ENCODE data around the gene PAX2. TPM values are rescaled to one million over a fixed set of nuclear protein-coding genes. Genes with fewer than 3 reads are reported as not detected.

The PAX2 gene
- total RNA-seq, 1 experiment from 2014 or later, result not detected

DNA sequence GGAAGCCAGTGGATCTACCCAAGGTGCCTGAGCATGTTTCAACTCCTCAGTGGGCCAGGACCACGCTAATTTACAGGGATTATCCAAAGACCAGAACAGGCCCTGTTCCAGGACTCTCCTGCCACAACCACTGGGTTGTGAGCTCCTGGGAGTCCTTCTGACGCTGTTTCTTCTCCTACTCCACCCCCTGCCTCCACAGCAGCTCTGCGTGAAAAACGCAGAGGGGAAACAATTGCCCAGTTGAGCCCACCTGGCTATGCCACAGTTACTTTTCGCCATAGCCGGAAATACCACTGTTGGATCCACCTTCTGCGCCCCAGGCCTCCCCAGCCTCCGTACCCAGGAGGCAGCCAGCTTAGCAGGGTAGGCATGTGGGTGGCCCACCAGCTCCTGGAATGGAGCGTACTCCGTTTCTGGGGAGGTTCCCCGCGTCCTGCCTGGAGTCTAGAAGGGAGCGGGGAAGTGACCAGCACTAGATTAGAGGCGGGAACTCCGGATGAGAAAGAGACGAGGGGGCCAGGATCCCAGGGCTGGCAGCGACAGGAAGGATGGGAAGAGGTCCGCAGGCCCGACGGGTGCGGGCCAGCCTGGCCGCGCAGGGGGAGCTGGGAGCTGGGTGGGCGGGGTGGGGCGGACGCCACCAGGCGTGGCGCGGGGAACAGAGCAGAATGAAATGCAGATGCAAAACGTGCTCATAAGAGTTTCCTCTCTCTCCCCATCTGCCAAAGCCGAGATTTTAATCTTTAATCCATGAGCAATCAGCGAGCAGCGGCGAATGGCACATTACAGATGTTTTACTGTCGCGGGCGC lies 32.1 kb upstream of the PAX2 start:
- Mint-ChIP-seq H3K4me3 (peak overlapping the region; percentile 59 to 79), H3K27me3 (ENCODE audit: low read depth) (peaks cover 100% of the 10 kb centered on the region), H3K27ac (no peak overlapping the region), H3K9me3 (peaks cover 3 to 4% of the 10 kb centered on the region in 2 experiments; a peak in 3 of 5 replicates), H3K4me1 (peaks cover 10 to 26% of the 10 kb centered on the region in 2 experiments), H3K36me3 (ENCODE audit: insufficient read depth in 1 of 3, low read depth in 3 of 3) (no peaks in the 10 kb centered on the region)
- Histone ChIP-seq H2BK120ac (ENCODE audit: low read depth, low read length, poor library complexity, severe bottlenecking) (no peak overlapping the region), H4K91ac (ENCODE audit: insufficient read length, low read depth, low read length) (no peak overlapping the region), H2BK5ac (ENCODE audit: insufficient read length, low read length) (no peak overlapping the region), H2BK20ac (ENCODE audit: low read depth, low read length, poor library complexity, severe bottlenecking) (no peak overlapping the region), H3K4ac (ENCODE audit: low read depth, low read length) (no peak overlapping the region), H2BK12ac (ENCODE audit: insufficient read length, low read depth, low read length) (no peak overlapping the region), H3K23me2 (ENCODE audit: insufficient read length, low read depth, low read length, poor library complexity, severe bottlenecking) (peaks cover 14% of the 10 kb centered on the region), H3K79me2 (ENCODE audit: insufficient read depth, low read length) (no peaks in the 10 kb centered on the region), H4K5ac (ENCODE audit: insufficient read length, low read depth, low read length) (no peak overlapping the region), H3K4me2 (ENCODE audit: insufficient read depth, insufficient read length, low read length) (peak overlapping the region; percentile 70), H3K27me3 (ENCODE audit: insufficient read depth, low read length) (peaks cover 72% of the 10 kb centered on the region), H3K23ac (ENCODE audit: insufficient read length, low read depth, low read length) (no peak overlapping the region), H3K14ac (ENCODE audit: insufficient read depth, low read length) (no peak overlapping the region), H3K18ac (ENCODE audit: insufficient read length, low read depth, low read length) (no peak overlapping the region), H3K79me1 (ENCODE audit: insufficient read depth, low read depth, low read length, poor library complexity, severe bottlenecking) (no peaks in the 10 kb centered on the region), H3K56ac (ENCODE audit: insufficient read length, low read depth, low read length) (no peak overlapping the region), H2AK5ac (ENCODE audit: insufficient read length, low read length) (no peak overlapping the region), H4K8ac (replicated peaks; ENCODE audit: insufficient read length, low read depth, low read length) (no peak overlapping the region), H3K27ac (ENCODE audit: insufficient read length, low read depth, low read length) (no peak overlapping the region), H3K4me1 (ENCODE audit: insufficient read depth, low read length) (no peaks in the 10 kb centered on the region), H2AFZ (ENCODE audit: low read length) (no peak overlapping the region), H3K9me3 (ENCODE audit: control insufficient read depth, low read depth, low read length) (no peaks in the 10 kb centered on the region), H4K20me1 (ENCODE audit: control insufficient read depth, insufficient read depth, insufficient read length) (no peaks in the 10 kb centered on the region), H2BK15ac (ENCODE audit: low read depth, low read length) (no peak overlapping the region), H3T11ph (ENCODE audit: low read length) (no peak overlapping the region), H3K9ac (ENCODE audit: extremely low read depth, insufficient read length, low read length) (no peak overlapping the region)
- no peak for DNase-seq
- TF ChIP-seq, protein P1, sequence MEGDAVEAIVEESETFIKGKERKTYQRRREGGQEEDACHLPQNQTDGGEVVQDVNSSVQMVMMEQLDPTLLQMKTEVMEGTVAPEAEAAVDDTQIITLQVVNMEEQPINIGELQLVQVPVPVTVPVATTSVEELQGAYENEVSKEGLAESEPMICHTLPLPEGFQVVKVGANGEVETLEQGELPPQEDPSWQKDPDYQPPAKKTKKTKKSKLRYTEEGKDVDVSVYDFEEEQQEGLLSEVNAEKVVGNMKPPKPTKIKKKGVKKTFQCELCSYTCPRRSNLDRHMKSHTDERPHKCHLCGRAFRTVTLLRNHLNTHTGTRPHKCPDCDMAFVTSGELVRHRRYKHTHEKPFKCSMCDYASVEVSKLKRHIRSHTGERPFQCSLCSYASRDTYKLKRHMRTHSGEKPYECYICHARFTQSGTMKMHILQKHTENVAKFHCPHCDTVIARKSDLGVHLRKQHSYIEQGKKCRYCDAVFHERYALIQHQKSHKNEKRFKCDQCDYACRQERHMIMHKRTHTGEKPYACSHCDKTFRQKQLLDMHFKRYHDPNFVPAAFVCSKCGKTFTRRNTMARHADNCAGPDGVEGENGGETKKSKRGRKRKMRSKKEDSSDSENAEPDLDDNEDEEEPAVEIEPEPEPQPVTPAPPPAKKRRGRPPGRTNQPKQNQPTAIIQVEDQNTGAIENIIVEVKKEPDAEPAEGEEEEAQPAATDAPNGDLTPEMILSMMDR (conservative IDR thresholded peaks at IDR 0.05), result no peak
- no CpG with 5 or more reads among the region's 37 CpGs for WGBS (ENCODE audit: extremely low coverage, insufficient read length, low lambda C conversion rate)
